Natural killer cell treated with Interleukin-12 subunit alpha and Interleukin-12 subunit beta and Interleukin-15 and Interleukin-18, amount 100 ng/mL, for 72 hours (primary cell): ENCODE results near the gene MGAT5B. TPM values are rescaled to one million over a fixed set of nuclear protein-coding genes. Genes with fewer than 3 reads are reported as not detected.
A peak's percentile ranks its signal among the peaks of the same experiment; 100 is the strongest.
"Not testable (repeated sequence)": the region's sequence is repeated elsewhere in the genome, so short reads cannot be mapped to it uniquely, and the experiment has no call there.

Experiments used
- ATAC-seq, 2 donors: fragments of 150-1000 bp; cut with Tn5 transposase in 1 of 2; sonication (Bioruptor Pico), chemical (Tn5 transposase) in 1 of 2; 2 replicates each; pipeline ENCODE4 v1.10.0; 2021
- DNase-seq: peaks from one replicate; pipeline ENCODE4 v3.0.0; 2022; ENCODE audit warnings: low spot score
- H3K27ac Mint-ChIP-seq, 2 donors: 1 replicate in 1 of 2; 2 replicates in 1 of 2; pipeline ENCODE4 v1.8.0; 2022; ENCODE audit warnings: mixed read lengths in 2 of 2, mild to moderate bottlenecking in 1 of 2, moderate library complexity in 1 of 2
- H3K27me3 Mint-ChIP-seq, 2 donors: 1 replicate in 1 of 2; 2 replicates in 1 of 2; pipeline ENCODE4 v1.8.0; 2022; ENCODE audit warnings: mixed read lengths in 2 of 2
- H3K36me3 Mint-ChIP-seq: one replicate; pipeline ENCODE4 v1.8.0; 2022; ENCODE audit warnings: mixed read lengths
- H3K4me1 Mint-ChIP-seq, 2 donors: 1 replicate in 1 of 2; 2 replicates in 1 of 2; pipeline ENCODE4 v1.8.0; 2022; ENCODE audit warnings: low read depth in 2 of 2, mixed read lengths in 2 of 2, mild to moderate bottlenecking in 1 of 2
- H3K4me3 Mint-ChIP-seq: one replicate; pipeline ENCODE4 v1.8.0; 2022; ENCODE audit warnings: mixed read lengths
- H3K9me3 Mint-ChIP-seq: 2 replicates; pipeline ENCODE4 v1.8.0; 2022; ENCODE audit warnings: mixed read lengths
- total RNA-seq, 2 donors: library from RNA; stranded (reverse); gene quantifications; one replicate each; pipeline ENCODE4 v1.2.3, GENCODE V29; 2022

MGAT5B gene
- total RNA-seq, 2 donors from 2014 or later: 0.59 TPM; not detected in 1

GRCh38 chr17:76969598-76970172, 101.5 kb downstream of the MGAT5B start:
- no peaks in the 10 kb centered on the region for H3K36me3 Mint-ChIP-seq
- DNase-seq (no peak), ATAC-seq (no peak)
- H3K4me1 Mint-ChIP-seq: peaks cover 5 to 7% of the 10 kb centered on the region in 2 donors
- H3K27me3 Mint-ChIP-seq: peaks cover 21 to 27% of the 10 kb centered on the region in 2 donors
- peak overlapping the region; percentile 71 for H3K4me3 Mint-ChIP-seq
- no peak overlapping the region for H3K27ac Mint-ChIP-seq
- H3K9me3 Mint-ChIP-seq: no peaks in the 10 kb centered on the region

GRCh38 chr17:76970228-76970627, 102.0 kb downstream of the MGAT5B start:
- H3K27ac Mint-ChIP-seq, DNase-seq, H3K4me3 Mint-ChIP-seq, ATAC-seq, H3K4me1 Mint-ChIP-seq, H3K36me3 Mint-ChIP-seq, H3K9me3 Mint-ChIP-seq: not testable (repeated sequence)
- H3K27me3 Mint-ChIP-seq: peaks cover 19 to 27% of the 10 kb centered on the region in 2 donors

DNA sequence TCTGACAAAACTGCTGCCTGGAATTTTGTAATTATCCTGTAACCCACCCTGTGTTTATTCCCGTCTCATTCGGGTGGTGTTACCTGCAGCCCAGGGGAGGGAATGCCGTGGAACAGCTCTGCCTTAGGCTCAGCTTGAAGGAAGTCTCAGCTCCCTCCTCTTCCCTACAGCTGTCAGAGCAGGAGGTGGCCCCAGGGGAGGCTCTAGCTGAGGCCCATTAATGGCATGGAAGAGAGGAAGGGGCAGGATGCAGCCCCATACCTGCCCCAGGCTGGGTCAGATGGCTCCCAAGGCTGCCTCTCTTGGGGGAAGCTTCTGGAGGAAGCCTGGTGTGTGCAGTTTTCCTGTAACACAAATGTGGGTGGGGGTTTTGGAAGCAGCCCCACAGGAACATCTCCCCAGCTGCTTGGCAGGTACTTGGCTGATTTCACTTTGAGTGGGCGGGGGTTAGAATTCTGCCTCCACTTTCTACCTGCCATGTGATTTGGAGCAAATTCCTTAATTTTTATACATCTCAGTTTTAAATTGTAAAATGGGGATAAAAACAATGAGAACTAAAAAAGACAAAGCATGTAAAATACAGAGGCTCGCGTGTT, 103.9 kb downstream of the MGAT5B start:
- no peak overlapping the region for H3K27ac Mint-ChIP-seq
- peaks cover 5 to 7% of the 10 kb centered on the region in 2 donors for H3K4me1 Mint-ChIP-seq
- H3K36me3 Mint-ChIP-seq: no peaks in the 10 kb centered on the region
- no peak for ATAC-seq
- no peaks in the 10 kb centered on the region for H3K9me3 Mint-ChIP-seq
- H3K27me3 Mint-ChIP-seq: peaks cover 19 to 35% of the 10 kb centered on the region in 2 donors
- H3K4me3 Mint-ChIP-seq: no peak overlapping the region
- no peak for DNase-seq

DNA sequence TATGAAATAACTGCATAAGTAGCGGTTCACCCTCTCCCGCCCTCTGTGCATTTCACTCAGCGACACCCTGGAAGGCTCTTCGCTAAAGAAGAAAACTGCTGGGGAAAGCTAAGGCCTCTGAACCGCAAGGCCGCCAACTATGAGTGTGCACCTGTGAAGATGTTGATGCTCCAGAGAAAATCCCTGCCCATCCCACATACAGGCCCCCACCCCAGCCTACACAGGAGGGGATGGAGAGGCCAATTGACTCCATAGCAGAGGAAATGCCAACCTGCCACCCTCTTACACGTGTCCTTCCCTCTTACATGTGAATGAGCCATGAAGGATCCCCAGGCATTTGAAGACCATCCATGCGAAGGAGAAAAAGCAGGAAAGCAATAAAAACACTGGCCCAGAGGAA, 104.8 kb downstream of the MGAT5B start:
- peaks cover 19 to 27% of the 10 kb centered on the region in 2 donors for H3K27me3 Mint-ChIP-seq
- no peak overlapping the region for H3K4me3 Mint-ChIP-seq

DNA sequence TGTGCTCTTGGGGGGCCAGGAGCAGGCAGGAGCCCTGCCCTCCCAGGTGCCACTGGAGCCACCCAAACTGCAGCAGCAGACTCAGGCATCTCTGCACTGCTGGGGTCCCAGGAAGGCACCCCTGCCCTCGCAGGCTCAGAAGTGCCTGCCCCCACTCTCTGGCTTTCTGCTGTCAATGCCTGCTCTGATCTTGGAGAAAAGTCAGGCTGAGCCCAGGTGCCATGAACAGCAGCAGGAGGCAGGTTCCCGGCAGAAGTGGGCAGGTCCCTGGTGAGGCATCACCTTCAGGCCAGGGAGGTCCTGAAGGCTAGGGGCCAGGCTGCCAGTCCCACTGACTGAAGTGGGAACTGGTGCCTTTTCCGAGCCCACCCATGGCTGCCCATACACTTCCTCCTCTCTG, 106.5 kb downstream of the MGAT5B start:
- no peak for DNase-seq
- peaks cover 1% of the 10 kb centered on the region in 2 donors for H3K4me1 Mint-ChIP-seq
- H3K9me3 Mint-ChIP-seq: peaks cover 4% of the 10 kb centered on the region
- peaks cover 23% of the 10 kb centered on the region in 2 donors for H3K27me3 Mint-ChIP-seq
- H3K27ac Mint-ChIP-seq: no peak overlapping the region
- H3K36me3 Mint-ChIP-seq: peaks cover 4% of the 10 kb centered on the region
- ATAC-seq: no peak
- no peak overlapping the region for H3K4me3 Mint-ChIP-seq

More for the DNA sequence above, 104.8 kb downstream of the MGAT5B start:
- Mint-ChIP-seq H3K36me3 (no peaks in the 10 kb centered on the region), H3K9me3 (peaks cover under 1% of the 10 kb centered on the region), H3K27ac (no peak overlapping the region), H3K4me1 (peaks cover 5 to 7% of the 10 kb centered on the region in 2 donors)
- no peak for DNase-seq
- ATAC-seq: no peak

- H3K27ac Mint-ChIP-seq, ATAC-seq, H3K4me3 Mint-ChIP-seq, H3K4me1 Mint-ChIP-seq, H3K9me3 Mint-ChIP-seq, H3K36me3 Mint-ChIP-seq, DNase-seq: not testable (repeated sequence)
- H3K27me3 Mint-ChIP-seq: peaks cover 8 to 16% of the 10 kb centered on the region in 2 donors
Measured at GRCh38 chr17:76978050-76978449, 109.8 kb downstream of the MGAT5B start.

DNA sequence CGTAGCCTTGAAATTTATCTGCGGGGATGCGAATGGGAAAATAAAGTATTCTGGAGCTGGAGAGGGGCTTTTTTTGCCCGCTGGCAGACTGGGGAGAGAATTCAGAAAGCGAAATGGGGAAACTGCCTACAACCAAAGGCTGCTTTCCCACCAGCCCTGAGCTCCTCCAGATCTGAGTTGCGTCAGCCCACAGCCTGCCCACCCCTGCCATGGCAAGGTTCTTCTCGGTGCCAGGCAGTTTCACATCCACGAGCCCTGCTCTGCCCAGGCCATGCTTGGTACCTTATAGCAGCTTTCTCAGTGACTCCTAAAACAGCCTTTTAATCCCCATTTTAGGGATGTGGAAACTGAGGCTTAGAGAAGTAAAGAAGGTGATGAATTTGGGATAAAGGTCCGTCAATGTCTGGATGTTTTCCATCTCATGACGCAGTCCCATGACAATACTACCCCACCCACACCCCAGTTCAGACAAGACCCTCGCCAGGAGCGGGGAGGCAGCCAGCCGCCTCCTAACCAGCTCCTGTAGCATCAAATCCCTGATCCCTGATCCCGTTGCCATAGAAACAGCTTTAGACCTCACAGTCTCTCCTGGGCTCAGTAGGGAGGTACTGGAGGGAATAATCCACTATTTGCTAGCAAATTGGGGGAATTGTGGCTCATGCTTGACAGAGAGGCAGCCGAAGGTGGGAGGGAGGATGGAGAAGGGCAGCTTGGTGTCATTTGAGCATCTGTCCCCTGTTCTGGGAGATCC, 113.5 kb downstream of the MGAT5B start:
- peaks cover 4% of the 10 kb centered on the region for H3K36me3 Mint-ChIP-seq
- peak; percentile 23 for DNase-seq
- peaks cover 0 to 3% of the 10 kb centered on the region in 2 donors for H3K4me1 Mint-ChIP-seq
- ATAC-seq: no peak
- no peak overlapping the region for H3K4me3 Mint-ChIP-seq
- peaks cover 4% of the 10 kb centered on the region for H3K9me3 Mint-ChIP-seq
- no peak overlapping the region for H3K27ac Mint-ChIP-seq
- H3K27me3 Mint-ChIP-seq: peaks cover 0 to 9% of the 10 kb centered on the region in 2 donors

- ATAC-seq: no peak
- peaks cover 0 to 3% of the 10 kb centered on the region in 2 donors for H3K4me1 Mint-ChIP-seq
- H3K27me3 Mint-ChIP-seq: peaks cover 0 to 9% of the 10 kb centered on the region in 2 donors
- DNase-seq: no peak
- peaks cover 4% of the 10 kb centered on the region for H3K9me3 Mint-ChIP-seq
- no peak overlapping the region for H3K27ac Mint-ChIP-seq
- H3K4me3 Mint-ChIP-seq: no peak overlapping the region
- H3K36me3 Mint-ChIP-seq: peaks cover 4% of the 10 kb centered on the region
Measured at GRCh38 chr17:76982408-76983074, 114.3 kb downstream of the MGAT5B start.

DNA sequence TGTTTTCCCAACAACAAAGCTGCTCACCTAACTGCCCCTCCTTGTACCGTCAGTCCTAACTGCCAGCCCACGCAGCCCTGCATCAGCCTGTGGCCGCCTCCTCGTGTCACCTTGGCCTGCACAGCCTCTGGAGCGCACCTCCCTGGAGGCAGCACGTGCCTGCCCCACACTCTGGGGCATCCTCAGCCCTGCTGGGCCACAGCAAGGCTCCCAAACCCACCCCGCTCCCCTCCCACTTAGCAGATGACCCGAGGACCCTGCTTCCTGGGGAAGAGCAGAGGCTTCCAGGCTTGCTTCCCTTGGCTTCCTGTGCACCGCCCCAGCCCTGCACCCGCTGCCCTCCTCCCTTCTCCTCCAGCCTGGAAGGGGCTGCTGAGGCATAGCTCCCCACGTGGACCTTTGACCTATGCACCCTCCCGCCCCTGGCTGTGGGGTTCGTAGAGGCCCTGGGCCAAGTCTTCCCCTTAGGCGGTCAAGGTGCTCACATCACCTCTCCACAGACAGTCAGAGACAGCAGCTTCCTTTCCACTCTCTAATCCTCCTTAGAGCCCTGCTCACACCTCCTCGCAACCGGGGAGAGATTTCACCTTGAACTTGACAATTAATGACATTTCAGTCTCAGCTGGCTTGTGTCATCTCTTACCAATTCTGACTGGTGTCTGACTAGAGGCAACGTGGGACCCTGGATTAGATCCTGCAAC, 115.0 kb downstream of the MGAT5B start:
- Mint-ChIP-seq H3K27me3 (peaks cover 0 to 8% of the 10 kb centered on the region in 2 donors), H3K36me3 (peaks cover 2% of the 10 kb centered on the region), H3K4me3 (no peak overlapping the region), H3K27ac (no peak overlapping the region), H3K9me3 (peaks cover 2% of the 10 kb centered on the region), H3K4me1 (peaks cover 0 to 3% of the 10 kb centered on the region in 2 donors)
- peak; percentile 23 for DNase-seq
- ATAC-seq: peak in 1 of 2 donors; percentile 46

DNA sequence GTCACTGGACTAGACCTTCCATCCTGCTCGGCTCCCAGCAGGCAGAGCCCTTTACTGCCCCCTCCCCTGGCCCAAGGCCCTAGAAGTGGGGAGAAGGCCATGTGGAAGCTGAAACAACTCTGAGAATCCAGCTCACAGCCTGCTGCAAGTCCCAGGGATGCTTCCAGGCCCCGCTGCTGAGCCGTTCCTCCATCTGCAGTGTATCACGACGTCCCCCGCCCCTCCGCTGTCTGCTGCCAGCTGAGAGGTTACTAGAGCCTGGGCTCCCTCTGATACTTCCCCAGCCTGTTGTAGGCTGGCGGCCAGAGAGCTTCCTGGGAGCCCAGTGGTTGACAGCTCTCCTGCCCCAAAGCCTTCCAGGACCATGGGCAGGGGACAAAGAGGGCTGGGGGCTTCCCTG, 118.2 kb downstream of the MGAT5B start:
- Mint-ChIP-seq H3K27me3 (peaks cover 0 to 3% of the 10 kb centered on the region in 2 donors), H3K4me3 (no peak overlapping the region), H3K9me3 (no peaks in the 10 kb centered on the region), H3K4me1 (peaks cover 0 to 3% of the 10 kb centered on the region in 2 donors), H3K36me3 (no peaks in the 10 kb centered on the region), H3K27ac (no peak overlapping the region)
- ATAC-seq: no peak
- DNase-seq: peak; percentile 53

GRCh38 chr17:76987486-76988093, 119.4 kb downstream of the MGAT5B start:
- Mint-ChIP-seq H3K36me3 (no peaks in the 10 kb centered on the region), H3K27me3 (peaks cover 0 to 3% of the 10 kb centered on the region in 2 donors), H3K9me3 (no peaks in the 10 kb centered on the region), H3K4me3 (no peak overlapping the region), H3K27ac (peak overlapping the region in 1 of 2 donors; percentile 31), H3K4me1 (peaks cover 0 to 3% of the 10 kb centered on the region in 2 donors)
- ATAC-seq (peak in 1 of 2 donors; percentile 5), DNase-seq (no peak)

- peak; percentile 35 for DNase-seq
- Mint-ChIP-seq H3K27me3 (no peaks in the 10 kb centered on the region), H3K36me3 (no peaks in the 10 kb centered on the region), H3K27ac (no peak overlapping the region), H3K9me3 (no peaks in the 10 kb centered on the region), H3K4me1 (no peaks in the 10 kb centered on the region), H3K4me3 (no peak overlapping the region)
- no peak for ATAC-seq
Measured at GRCh38 chr17:76988796-76989195, 120.6 kb downstream of the MGAT5B start.

DNA sequence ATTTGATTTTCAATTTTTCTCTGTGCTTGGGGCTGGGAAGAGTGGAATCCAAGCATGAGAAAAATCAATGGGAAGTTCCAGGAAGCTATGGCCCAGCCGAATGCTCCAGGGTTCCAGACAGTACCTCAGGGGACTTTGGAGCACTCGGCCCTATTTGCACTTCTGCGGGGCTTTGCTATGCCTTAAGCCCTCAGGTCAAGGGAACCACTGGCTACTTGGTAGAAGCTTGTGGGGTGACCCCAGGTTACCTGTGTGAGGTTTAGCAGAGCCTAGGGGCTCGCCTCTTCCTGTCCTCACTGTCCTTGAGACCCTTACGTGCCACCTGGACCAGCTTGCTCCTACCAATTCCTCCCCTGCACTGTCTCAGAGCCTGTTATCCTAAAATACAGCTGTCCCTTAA, 121.3 kb downstream of the MGAT5B start:
- Mint-ChIP-seq H3K27me3 (no peaks in the 10 kb centered on the region), H3K9me3 (no peaks in the 10 kb centered on the region), H3K36me3 (no peaks in the 10 kb centered on the region), H3K4me3 (no peak overlapping the region), H3K27ac (no peak overlapping the region), H3K4me1 (peaks cover 0 to 3% of the 10 kb centered on the region in 2 donors)
- no peak for DNase-seq
- no peak for ATAC-seq
